Heart left ventricle (tissue), 16 donors: ENCODE measurements around the gene ZNF768. TPM values are rescaled to one million over a fixed set of nuclear protein-coding genes. Genes with fewer than 3 reads are reported as not detected.
A peak's percentile ranks its signal among the peaks of the same experiment; 100 is the strongest.

ENCODE experiments used
- ATAC-seq, 4 donors: fragments of 200-7000 bp; cut with Tn5 transposase; one replicate each; pipeline ENCODE4 v1.9.1; 2020 to 2022; ENCODE audit warnings: moderate library complexity in 4 of 4, mild to moderate bottlenecking in 3 of 4, moderate number of reproducible peaks in 1 of 4
- DNase-seq, 5 donors: peaks; one replicate each; pipeline ENCODE4 v3.0.0-alpha.2; 2020
- H3K27ac ChIP-seq, 12 donors: fragments of 200-600 bp; sonication (generic) in 4 of 12; one replicate each; pipeline versions ENCODE4 v1.5.0 to v1.8.0; 2016 to 2022; ENCODE audit warnings: mild to moderate bottlenecking in 2 of 12
- H3K27me3 ChIP-seq, 9 donors: fragments of 200-600 bp; sonication (generic) in 2 of 9; one replicate each; pipeline versions ENCODE4 v1.5.1 to v1.8.0; 2016 to 2022; ENCODE audit warnings: mild to moderate bottlenecking in 3 of 9
- H3K36me3 ChIP-seq, 9 donors: fragments of 200-600 bp; sonication (generic) in 2 of 9; one replicate each; pipeline versions ENCODE4 v1.5.0 to v1.8.0; 2018 to 2022; ENCODE audit warnings: mild to moderate bottlenecking in 2 of 9
- H3K4me1 ChIP-seq, 12 donors: fragments of 200-600 bp; sonication (generic) in 4 of 12; one replicate each; pipeline versions ENCODE4 v1.5.0 to v1.8.0; 2016 to 2022; ENCODE audit warnings: mild to moderate bottlenecking in 3 of 12
- H3K4me3 ChIP-seq, 12 donors: fragments of 200-600 bp; sonication (generic) in 4 of 12; one replicate each; pipeline versions ENCODE4 v1.5.0 to v1.8.0; 2017 to 2022; ENCODE audit warnings: mild to moderate bottlenecking in 9 of 12, moderate library complexity in 4 of 12
- H3K9me3 ChIP-seq, 12 donors: fragments of 200-600 bp; sonication (generic) in 4 of 12; one replicate each; pipeline versions ENCODE4 v1.5.0 to v1.8.0; 2016 to 2022; ENCODE audit warnings: mild to moderate bottlenecking in 1 of 12
- CTCF ChIP-seq, 12 donors: fragments of 200-600 bp; sonication (generic) in 4 of 12; IDR thresholded peaks; one replicate each; pipeline versions ENCODE4 v1.5.0 to v1.8.0; 2018 to 2022; ENCODE audit warnings: antibody characterized with exemption in 12 of 12, mild to moderate bottlenecking in 5 of 12
- POLR2A ChIP-seq, 2 donors: fragments of 450-650 bp; IDR thresholded peaks; one replicate each; pipeline ENCODE4 v1.6.1; 2017; ENCODE audit warnings: antibody characterized with exemption in 2 of 2, mild to moderate bottlenecking in 2 of 2, moderate library complexity in 2 of 2
- WGBS, 4 donors: extraction: QIAGEN DNeasy Blood & Tissue Kit in 2 of 4; methylation state at CpG; one replicate each; pipeline versions ENCODE4 v1.1.5 to v1.1.7; 2013 to 2018; 5-methylcytosine and 5-hydroxymethylcytosine counted together
- intact Hi-C, 10 donors: fragments of 100-400 bp; cut with DNase I; formaldehyde crosslinking; loops; one replicate each; pipeline versions ENCODE4 v1.11.1 to v1.14.2; 2022
- polyA plus RNA-seq, 2 donors: library from polyadenylated mRNA; stranded (reverse); fragments of 200-250 nt; gene quantifications; one replicate each; pipeline ENCODE4 v1.2.3, GENCODE V29; 2013
- total RNA-seq, 9 donors: library from RNA; depleted of rRNA in 2 of 9; stranded (reverse); fragments of >200 nt in 2 of 9; fragmentation: NEBNext Ultra II Directional in 3 of 9; extraction: Animal tissue kit (Norgen Biotek cat#: 25700) in 3 of 9; gene quantifications; one replicate each; pipeline versions ENCODE4 v1.1.0 to v1.2.4, GENCODE V29; 2016 to 2023
- donor health status: ischemic (EF 13 %, LVEDD 7.1; RV severe dilation, severe dysfunction).
- donor health status: healthy with polysubstance abuse.
- donor health status: DM: no; HTN: yes; CAD: no.
- donor health status: DM: no; HTN: no; CAD: no.
- donor health status: ischemic (EF 25% LVEDD 6.9; RV normal size, moderate dysfunction).
- donor health status: ischemic (EF 25% LVEDD 5.7; RV mildly dilated, moderate dysfunction).
- donor health status: healthy.
- donor health status: DM: yes; HTN: yes; CAD: no.
- donor health status: ischemic (EF 35%, LVEDD 5.7; RV mildly dilated, moderate dysfunction).
- donor health status: nonischemic (EF 11% LVEDD 7.7; RV severe dilation, severe dysfunction).
- donor health status: DM: yes; HTN: yes; CAD: no.
- donor health status: PGD.
- donor health status: ischemic (EF 29% LVEDD 5.4; RV normal size, mild dysfunction).
- donor health status: nonischemic (EF 23%, LVEDD 6.1; RV moderate dilation, normal function).

ZNF768 gene
- total and polyA plus RNA-seq, 11 donors = 38.9 to 88.2 (median 51.6) TPM

GRCh38 chr16:30565526-30565925 is 39.2 kb upstream of the ZNF768 start:
- WGBS, 4 donors = 64 to 72% (median 68%) methylated on average over 7 of the region's 7 CpGs
- DNase-seq (no peak), ATAC-seq (no peak)
- Histone ChIP-seq H3K4me3 (no peak overlapping the region), H3K4me1 (peaks cover 0 to 43% (median 15%) of the 10 kb centered on the region in 12 donors), H3K9me3 (no peaks in the 10 kb centered on the region), H3K27me3 (no peaks in the 10 kb centered on the region), H3K36me3 (peaks cover 0 to 10% (median 3%) of the 10 kb centered on the region in 9 donors), H3K27ac (no peak overlapping the region)
- intact Hi-C loops = no loop called here
- TF ChIP-seq POLR2A (IDR thresholded peaks at IDR 0.05) (no peak), CTCF (IDR thresholded peaks at IDR 0.05) (no peak)

- TF ChIP-seq POLR2A (IDR thresholded peaks at IDR 0.05) = no peak
- no peak for TF ChIP-seq CTCF (IDR thresholded peaks at IDR 0.05)
- H3K4me3 ChIP-seq = peak overlapping the region in 9 of 12 donors; percentile 53 to 71 (median 64)
- no peaks in the 10 kb centered on the region for H3K9me3 ChIP-seq
- peaks cover 0 to 42% (median 13%) of the 10 kb centered on the region in 12 donors for H3K4me1 ChIP-seq
- no peaks in the 10 kb centered on the region for H3K36me3 ChIP-seq
- 88 to 97% (median 94%) methylated on average over 14 of the region's 14 CpGs for WGBS, 4 donors
- intact Hi-C loops = no loop called here
- DNase-seq (no peak), ATAC-seq (no peak)
- H3K27me3 ChIP-seq = no peaks in the 10 kb centered on the region
- peak overlapping the region; percentile 65 to 87 (median 76) for H3K27ac ChIP-seq
Observed at GRCh38 chr16:30562021-30562420, 35.7 kb upstream of the ZNF768 start.

DNA sequence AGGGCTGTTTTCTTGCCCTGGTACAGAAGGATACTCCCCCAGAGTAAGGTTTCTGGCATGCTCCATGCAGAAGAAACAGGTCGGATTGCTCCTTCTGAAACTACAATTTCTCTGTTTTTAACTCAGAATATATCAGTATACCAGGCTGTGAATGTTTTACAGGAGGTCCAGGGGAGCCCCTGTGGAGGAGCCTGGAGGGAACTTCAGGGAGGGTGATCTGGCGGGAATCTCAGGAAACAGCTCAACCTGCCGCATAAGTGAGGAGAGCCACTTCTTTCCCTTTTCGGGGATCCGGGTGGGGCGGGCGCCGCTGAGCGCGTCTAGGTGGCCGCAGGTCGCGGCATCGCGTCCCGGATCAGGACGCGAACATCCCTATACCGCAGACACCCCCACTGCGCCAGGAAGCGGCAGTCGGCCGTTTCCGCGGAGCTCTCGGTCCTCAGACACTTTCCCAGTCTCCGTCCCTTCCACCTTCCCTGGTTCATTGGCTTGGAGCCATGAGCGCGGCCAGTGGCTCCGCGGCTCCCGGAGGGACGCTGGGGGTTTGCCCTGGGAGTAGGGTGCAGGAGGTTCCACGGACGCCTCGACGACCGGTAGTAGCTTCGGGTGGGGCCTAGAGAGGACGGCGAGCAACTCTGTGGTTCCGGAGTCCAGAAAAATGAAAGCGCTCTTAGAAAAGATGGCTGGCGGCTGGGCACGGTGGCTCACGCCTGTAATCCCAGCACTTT is 34.9 kb upstream of the ZNF768 start:
- intact Hi-C loops = no loop called here
- ATAC-seq (no peak), DNase-seq (peak; percentile 56 to 81 (median 60))
- H3K27me3 ChIP-seq = no peaks in the 10 kb centered on the region
- TF ChIP-seq POLR2A (IDR thresholded peaks at IDR 0.05) (no peak), CTCF (IDR thresholded peaks at IDR 0.05) (no peak)
- H3K4me1 ChIP-seq = peaks cover 0 to 49% (median 20%) of the 10 kb centered on the region in 12 donors
- H3K4me3 ChIP-seq = peak overlapping the region; percentile 30 to 71 (median 56)
- H3K9me3 ChIP-seq = no peaks in the 10 kb centered on the region
- peak overlapping the region; percentile 65 to 87 (median 76) for H3K27ac ChIP-seq
- WGBS, 4 donors = 13 to 24% (median 21%) methylated on average over 37 to 46 of the region's 46 CpGs
- H3K36me3 ChIP-seq = peaks cover 0 to 4% (median 0%) of the 10 kb centered on the region in 9 donors

DNA sequence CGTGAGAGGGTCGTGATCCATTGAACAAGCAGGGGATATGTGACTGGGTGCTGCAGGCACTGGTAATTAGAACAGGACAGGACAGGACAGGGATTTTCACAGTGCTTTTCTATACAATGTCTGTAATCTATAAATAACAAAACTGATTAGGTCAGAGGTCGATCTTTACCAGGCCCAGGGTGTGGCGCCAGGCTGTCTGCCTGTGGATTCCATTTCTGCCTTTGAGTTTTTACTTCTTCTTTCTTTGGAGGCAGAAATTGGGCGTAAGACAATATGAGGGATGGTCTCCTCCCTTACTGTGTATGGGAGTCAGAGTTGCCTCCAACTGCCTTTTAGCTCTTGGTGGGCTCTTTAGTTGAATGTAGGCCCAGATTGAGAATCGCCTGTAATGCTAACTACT is 33.3 kb upstream of the ZNF768 start:
- no peaks in the 10 kb centered on the region for H3K27me3 ChIP-seq
- 88 to 97% (median 92%) methylated on average over 6 of the region's 6 CpGs for WGBS, 4 donors
- TF ChIP-seq POLR2A (IDR thresholded peaks at IDR 0.05) (no peak), CTCF (IDR thresholded peaks at IDR 0.05) (no peak)
- H3K4me3 ChIP-seq = no peak overlapping the region
- ATAC-seq = no peak
- H3K9me3 ChIP-seq = no peaks in the 10 kb centered on the region
- peak overlapping the region in 1 of 12 donors; percentile 99 for H3K27ac ChIP-seq
- intact Hi-C loops = loop anchor here in 2 of 10 donors (2.0 kb wide), 2 partner anchors 13 to 25 kb away; partner anchors contain the start of gene ZNF747 (in 1 of the 2)
- H3K36me3 ChIP-seq = peaks cover 0 to 20% (median 10%) of the 10 kb centered on the region in 9 donors
- H3K4me1 ChIP-seq = peaks cover 0 to 52% (median 24%) of the 10 kb centered on the region in 12 donors
- DNase-seq = no peak
